Measurements from ENCODE around the gene ATE1.

GRCh38 chr10:121812031-121812430 is 115.8 kb downstream of the ATE1 start:
- TF ChIP-seq CTCF (IDR thresholded peaks at IDR 0.05; ENCODE audit: low read length), result no peak
- TF ChIP-seq EZH2 (IDR thresholded peaks at IDR 0.05; ENCODE audit: borderline replicate concordance, low read length), result no peak

Measured in OCI-LY1 (cell line).